GM18498 (cell line): Measurements from ENCODE around the gene TRAPPC12.
"Not testable (repeated sequence)": the region's sequence is repeated elsewhere in the genome, so short reads cannot be mapped to it uniquely, and the experiment has no call there.

ENCODE experiments used
- ATAC-seq: cut with Tn5 transposase; IDR thresholded peaks from one replicate; pipeline ENCODE4 v1.9.1; 2021; ENCODE audit warnings: mild to moderate bottlenecking, moderate library complexity; ENCODE audit not compliant: unreplicated experiment

The TRAPPC12 gene

DNA sequence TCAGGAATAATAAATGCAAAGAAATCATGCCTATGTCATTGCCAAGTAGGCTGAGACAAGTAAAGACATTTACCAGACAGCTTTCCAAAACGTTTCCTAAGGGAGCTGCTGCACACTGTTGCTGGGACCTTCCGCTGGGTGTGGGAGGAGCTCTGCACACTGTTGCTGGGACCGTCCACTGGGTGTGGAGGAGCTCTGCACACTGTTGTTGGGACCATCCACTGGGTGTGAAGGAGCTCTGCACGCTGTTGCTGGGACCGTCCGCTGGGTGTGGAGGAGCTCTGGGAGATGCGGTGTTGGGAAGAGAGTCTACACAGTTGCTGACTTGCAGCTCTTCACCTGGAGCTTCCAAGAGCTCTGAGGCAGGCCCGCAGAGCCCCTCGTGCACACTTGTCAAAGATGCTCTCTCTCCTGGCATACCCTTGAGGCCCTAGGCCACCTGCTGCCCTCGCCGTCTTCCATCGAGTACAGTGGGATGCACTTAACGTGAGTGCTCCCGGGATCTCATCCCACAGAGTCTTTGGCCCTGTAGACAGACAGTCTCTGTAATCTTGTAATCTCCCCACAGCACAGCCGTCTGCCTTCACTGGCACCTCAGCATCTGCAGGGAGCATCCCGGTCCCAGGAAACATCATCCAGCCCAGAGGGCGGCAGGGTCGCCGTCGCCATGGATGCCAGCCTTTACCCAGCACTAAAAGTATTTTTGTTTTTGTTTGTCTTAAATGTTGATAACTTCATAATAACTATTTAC, 51.4 kb downstream of the TRAPPC12 start:
- no peak for ATAC-seq

DNA sequence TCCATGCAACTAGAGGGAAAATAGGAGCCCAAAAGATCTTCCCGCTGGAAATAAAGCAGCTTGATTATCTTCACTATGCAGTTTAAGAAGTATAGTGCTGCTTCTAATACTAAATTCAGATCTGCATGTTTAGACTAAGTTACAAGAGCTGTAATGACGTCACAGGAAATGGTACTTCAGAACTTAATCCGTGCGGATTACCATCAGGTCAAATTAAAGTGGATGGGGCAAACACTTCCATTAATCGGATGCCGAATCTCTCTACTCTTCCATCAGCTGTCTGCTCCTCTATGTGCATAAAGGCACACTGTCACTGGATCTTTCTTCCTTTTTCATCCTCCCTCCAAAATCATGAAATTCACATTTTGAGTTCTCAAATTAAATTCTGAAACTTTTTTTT, 52.6 kb downstream of the TRAPPC12 start:
- no peak for ATAC-seq

DNA sequence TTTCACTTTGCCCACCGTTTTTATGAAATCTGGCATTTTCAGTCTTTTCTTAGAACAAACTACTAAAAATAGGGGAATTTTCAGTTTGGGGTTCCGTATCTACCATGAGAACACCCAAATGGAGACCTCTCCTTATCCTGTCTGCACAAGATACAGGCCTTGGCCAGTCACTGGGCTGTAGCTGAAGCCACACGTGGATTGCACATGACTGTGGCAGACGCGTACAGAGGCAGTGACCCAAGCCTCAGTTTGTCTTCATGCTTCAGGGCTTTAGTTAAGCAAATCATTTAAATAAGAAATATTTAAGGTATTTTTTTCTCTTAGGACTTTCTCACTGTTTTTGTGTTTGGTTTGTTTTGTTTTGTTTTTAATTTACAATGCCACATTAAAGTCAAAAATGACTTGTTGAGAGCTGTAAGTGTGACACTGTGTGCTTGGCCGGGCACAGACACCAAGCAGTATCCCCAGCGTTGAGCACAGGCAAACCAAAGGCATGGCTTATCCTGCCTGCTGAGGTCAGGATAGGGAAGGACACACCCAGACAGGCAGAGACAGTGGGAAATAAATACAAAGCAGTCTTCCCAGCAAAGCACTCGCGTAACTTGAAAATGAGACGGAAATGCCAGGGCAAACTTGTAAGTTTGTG, 53.3 kb downstream of the TRAPPC12 start:
- no peak for ATAC-seq

DNA sequence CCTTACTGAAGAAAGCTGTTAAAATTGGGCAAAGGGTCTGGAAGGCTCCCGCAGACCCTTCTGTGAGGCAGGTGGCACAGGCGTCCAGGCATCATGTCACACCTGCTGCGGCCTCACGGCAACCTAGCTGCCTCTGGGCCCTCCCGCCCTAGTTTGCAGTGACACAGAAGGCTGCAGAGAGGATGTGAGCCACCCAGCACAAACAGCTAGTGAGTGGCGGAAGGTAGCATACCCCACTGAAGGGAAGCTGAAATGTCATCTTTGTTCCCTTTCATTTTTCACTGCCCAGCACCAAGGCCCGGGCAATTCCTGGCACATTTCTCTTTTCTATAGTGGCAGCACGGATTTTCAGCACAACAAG, 53.8 kb downstream of the TRAPPC12 start:
- ATAC-seq = no peak

DNA sequence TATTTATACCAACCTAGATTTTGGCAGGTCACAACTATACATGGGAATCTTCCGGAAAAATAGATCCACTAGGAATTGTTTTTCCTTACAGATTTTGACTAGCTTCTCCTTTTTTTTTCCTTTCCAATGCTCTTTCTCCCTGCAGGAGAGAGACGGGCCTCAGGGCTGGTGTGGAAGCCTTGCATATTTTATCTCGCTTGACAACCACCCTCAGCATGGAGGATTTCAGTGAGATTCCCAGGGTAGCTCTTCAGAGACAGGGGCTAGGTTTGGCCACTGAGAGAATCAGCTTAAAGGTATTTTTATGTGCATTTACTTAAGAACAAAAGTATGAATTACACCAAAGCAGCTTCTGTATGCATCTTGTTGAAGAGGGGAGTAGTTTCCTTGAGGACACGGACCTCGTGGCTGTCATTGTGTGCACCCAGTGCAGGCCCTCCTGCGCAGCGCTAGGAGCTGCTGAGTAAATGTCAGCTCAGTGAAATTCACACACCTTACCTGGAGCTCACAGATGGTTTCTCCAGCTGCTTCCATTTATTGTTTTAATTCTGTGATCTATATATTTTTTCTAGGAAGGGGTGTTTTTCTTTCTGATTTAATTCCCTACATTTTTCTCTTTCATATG, 54.4 kb downstream of the TRAPPC12 start:
- ATAC-seq = no peak

DNA sequence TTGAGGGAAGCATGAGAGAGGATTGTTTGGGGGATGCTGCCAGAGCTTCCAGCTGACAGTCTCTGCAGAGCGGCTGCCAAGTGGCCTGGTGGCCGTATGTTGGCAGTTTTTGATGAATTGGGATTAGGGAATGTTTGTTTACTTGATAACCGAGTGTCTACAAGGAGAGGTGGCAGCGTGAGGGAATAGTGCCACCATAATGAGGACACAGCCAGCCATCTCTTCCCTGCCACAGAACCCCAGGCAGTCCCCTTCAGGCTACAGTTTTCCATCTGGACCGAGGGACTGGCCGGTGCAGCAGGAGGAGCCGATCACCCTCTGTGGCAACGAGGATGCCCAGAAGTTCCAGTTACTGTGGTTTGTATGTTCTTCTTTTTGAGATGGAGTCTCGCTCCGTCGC, 55.2 kb downstream of the TRAPPC12 start:
- no peak for ATAC-seq

DNA sequence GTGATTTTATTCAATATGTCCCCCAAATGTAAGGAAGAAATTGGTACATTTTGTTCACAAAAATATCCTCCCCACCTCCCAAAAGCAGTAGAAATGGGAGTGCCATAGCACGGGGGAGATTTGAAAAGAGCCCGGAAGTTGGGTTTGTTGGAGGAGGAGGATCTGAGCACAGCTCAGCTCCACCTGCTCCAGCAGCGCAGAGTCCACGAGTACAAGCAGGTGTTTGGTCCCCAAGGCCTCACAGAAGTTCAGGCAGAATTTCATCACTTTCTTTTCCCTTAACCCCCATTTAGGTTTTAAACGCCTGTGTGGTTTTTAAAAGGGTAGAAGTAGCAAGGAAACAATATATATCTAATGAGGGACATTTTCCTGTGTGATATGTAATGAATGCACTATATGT, 56.0 kb downstream of the TRAPPC12 start:
- ATAC-seq = no peak

DNA sequence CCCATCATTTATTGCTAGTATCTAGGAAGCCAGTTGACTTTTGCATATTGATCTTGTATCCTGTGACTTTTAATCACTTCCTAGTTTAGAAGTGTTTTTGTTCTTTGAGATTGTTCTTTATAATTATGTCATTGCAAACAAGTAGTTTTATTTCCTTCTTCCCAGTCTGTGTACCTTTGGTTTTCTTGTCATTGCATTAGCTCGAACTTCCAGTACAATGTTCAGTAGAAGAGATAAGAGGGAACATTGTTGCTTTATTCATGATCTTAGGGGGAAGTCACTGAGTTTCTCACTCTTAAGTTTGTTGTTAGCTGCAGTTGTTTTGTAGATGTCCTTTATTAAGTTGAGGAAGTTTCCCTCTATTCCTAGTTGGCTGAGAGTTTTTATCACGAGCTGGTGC, 61.0 kb downstream of the TRAPPC12 start:
- ATAC-seq = no peak

DNA sequence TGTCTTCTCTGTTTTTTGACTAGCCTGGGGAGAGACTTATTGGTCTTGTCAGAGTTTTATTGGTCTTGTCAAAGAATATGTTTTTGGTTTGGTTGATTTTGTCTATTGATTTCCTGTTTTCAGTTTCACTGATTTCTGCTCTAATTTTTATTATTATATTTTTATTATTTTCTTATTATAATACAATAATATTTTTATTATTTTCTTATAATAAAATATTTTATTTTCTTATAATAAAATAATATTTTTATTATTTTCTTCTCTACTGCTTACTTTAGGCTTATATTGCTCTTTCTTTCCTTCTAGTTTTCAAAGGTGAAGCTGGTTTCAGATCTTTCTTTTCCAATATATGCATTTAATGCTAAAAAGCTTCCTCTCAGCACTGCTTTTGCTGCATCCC, 62.0 kb downstream of the TRAPPC12 start:
- no peak for ATAC-seq

DNA sequence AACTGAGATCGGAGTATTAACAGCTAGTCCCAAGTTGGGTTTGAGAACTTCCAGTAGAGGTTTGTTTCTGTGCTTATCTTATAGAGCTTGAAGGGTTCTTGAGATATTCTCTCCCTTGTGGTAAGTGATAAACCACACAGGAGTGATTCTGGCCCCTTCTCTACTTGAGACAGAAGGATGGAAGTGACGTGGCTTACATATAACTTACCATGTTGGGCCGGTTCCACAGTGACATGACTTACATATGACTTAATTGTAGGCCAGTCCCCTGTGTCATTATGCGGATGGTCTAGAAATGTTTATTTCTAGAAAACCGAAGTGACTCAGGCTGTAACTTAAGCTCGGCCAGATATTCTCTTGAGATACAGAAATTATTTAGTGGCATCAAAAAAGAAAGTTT, 62.7 kb downstream of the TRAPPC12 start:
- no peak for ATAC-seq

DNA sequence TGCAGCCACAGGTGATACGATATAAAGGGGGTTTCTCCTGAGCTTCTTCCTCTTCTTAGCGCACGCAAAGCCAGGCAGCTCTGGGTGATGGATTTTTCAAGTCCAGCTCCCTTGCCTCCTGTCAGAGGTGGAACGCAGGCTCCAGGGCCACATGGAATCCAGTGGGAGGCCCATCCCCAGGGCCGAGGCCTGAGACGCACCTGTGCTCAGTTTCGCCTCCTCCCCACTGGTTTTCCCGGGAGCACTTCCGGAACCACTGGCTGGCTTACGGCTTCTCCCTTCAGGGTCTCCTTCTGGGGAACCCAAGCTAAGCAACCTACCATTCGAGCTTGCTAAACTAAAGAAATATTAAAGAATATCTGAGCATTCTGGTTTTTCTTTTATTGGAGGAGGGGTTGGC, 63.6 kb downstream of the TRAPPC12 start:
- no peak for ATAC-seq

DNA sequence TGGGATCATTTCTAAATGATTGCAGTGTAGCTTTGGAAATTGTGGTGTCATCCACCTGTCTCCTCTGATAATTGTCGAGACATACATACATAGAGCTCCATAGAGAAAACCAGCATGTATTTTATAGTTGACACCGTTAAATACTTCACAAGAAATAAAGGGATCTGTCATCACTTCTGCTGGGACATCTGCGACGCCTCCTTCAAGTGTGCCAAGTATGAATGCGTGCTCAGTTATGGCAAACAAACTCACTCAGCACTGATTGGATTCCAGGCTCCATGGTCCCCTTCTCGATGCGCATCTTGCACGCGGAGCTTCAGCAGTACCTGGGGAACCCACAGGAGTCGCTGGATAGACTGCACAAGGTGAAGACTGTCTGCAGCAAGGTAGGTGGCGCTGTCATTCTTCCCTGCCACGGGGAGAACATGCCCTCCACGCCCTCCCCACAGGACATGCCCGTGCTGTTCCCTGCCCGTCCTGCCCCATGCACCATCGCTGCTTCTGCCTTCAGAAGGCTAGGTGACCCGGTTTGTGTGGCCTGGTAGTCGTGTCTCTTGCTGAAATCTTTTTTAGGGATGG, 64.1 kb downstream of the TRAPPC12 start:
- no peak for ATAC-seq

DNA sequence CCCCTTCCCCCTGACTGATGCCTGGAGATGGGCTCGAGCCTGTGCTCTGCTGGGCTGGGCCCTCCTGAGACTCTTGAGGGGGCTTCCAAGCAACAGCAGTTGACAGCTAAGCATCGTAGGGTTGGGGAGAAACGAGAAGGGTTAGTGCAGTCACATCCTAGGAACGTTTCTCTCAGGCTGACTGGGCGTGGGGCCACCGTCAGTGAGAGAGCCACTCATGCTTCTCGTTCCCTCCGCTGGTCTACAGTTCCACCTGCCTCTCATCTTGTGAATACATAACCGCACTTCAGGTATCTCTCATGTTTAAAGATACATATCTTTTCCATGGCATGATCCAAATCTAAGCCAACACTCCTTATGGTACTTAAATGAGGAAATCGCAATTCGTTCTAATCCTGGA, 66.4 kb downstream of the TRAPPC12 start:
- ATAC-seq = no peak

DNA sequence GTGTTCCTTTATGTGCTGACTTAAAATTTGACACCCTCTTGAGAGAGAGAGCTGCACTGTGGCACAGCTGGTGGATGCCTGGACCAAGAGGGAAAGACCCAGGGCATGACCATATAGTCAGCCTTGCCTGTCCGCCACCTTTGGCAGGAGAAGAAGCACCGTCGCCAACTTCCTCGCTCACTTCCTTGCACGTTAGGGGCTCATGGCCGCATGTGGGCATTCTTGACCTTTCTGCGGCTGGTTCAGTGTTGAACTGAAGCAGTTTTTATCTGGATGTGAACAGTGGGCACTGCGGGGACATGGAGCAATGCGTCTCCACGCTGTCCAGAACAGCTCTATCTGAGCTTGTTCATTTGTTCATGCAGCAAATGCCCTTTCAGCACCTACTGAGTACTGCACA, 66.9 kb downstream of the TRAPPC12 start:
- no peak for ATAC-seq

DNA sequence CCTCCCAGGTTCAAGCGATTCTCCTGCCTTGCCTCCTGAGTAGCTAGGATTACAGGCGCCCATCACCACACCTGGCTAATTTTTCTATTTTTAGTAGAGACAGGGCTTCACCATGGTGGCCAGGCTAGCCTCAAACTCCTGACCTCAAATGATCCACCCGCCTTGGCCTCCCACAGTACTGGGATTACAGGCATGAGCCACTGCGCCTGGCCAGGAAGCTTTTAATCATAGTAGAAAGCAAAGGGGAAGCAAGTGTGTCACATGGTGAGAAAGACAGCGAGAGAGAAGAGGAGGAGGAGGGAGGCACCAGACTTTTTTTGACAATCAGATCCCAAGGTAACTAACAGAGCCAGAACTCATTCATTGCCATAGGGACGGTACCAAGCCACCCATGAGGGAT, 67.7 kb downstream of the TRAPPC12 start:
- not testable (repeated sequence) for ATAC-seq

DNA sequence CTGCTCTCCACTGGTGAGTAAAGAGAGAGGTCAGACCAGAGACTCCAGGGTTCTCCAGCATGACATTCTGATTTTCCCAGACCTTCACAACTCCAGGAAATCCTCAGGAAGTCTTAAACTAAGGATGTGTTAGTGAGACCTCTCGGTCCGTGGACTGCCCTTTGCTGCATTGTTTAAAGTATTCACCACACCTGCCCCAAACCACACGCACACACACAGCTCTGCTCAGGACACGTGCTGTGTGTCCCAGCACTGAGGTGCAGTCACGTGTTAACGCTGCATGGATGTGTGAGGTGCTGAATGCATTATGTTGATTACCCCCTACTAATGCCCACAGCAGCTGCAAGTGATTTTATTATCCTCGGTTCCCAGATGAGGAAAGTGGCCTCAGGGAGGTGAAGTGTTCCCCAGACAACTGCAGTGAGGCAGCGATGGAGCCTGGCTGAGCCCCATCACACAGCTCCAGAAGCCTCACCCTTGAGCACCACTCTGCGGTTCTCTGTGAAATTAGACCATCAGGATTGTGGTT, 68.4 kb downstream of the TRAPPC12 start:
- ATAC-seq = no peak

DNA sequence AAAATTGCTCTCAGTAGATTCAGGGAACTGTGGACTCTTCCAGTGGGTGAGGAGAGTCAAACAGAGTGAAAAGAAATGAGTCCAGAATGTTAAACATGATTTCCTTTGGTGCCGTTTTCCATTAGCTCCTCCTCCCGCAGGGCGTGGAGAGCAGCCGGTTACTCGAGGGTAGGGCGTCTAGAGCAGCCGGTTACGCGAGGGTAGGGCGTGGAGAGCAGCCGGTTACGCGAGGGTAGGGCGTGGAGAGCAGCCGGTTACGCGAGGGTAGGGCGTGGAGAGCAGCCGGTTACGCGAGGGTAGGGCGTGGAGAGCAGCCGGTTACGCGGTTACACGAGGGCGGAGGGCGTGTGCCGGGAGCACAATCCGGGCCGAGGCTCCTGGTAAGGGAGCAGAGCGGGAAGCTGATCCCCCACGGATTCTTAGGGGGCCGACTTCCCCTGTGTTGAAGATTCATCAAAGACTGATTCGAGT, 69.0 kb downstream of the TRAPPC12 start:
- not testable (repeated sequence) for ATAC-seq

DNA sequence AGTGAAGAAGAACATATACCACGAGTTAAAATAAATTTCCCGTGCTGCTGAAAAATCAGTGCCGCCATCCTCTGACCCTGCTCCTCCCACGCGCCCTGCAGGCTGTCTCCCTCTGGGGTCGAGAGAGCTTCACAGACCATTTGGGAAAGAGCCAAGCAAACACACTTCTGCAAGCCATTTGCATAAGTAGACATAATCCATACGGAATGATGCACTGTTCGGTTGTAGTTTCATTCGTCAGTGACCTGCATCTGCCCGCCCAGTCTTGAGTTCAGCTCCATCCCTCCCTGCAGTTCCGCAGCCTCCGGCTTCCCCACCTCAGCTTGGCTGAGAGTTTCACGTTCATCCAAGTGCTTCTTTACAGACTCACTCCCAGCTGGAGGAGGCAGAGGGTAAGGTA, 69.6 kb downstream of the TRAPPC12 start:
- ATAC-seq = no peak

DNA sequence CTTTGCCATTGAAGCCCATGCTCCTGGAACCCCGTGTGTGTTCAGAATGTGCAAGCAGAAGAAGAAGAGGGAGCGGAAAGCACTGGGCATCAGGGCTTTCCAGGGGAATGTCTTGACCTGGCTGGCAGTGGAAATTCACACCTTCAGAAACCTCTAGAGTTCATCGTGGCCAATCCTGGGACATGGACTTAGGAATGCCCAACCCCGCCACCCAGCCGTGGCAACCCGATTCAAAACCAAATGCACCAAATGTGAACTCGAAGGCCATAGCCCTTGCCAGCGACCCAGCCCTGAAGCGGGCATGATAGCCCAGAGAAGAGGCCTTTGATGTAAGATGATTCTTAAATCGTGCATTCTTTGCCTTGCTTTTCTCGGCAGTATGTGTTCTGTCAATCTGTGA, 70.4 kb downstream of the TRAPPC12 start:
- ATAC-seq = no peak

DNA sequence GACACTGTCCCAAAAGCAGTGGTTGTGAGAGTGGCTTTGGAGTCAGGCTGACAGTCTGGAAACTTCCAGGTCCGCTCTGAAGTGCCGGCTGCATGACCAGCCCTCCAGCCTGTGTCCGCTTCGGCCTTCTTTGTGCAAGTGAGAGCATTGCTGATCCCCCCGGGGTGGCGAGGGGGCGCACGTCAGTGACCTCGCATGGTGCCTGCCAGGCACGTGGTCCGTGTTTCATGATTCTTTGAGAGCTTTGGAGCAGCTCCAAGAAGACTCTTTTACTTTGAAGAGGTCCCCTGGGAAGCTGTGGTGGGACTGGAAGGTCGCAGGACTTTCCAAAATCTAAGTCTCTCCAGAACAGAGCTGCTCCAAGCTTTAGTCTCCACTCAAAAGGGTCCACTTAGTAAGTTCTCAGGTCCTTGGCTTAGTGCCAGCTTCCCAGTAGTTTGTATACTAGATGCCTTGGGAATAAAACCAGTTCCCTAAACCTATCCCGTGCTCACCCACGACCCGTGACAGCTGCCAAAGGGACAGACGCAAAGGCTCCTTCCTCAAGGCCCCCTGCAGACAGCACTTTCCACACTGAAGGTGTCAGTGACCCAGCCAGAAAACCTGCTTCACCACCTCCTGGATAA, 71.0 kb downstream of the TRAPPC12 start:
- no peak for ATAC-seq

DNA sequence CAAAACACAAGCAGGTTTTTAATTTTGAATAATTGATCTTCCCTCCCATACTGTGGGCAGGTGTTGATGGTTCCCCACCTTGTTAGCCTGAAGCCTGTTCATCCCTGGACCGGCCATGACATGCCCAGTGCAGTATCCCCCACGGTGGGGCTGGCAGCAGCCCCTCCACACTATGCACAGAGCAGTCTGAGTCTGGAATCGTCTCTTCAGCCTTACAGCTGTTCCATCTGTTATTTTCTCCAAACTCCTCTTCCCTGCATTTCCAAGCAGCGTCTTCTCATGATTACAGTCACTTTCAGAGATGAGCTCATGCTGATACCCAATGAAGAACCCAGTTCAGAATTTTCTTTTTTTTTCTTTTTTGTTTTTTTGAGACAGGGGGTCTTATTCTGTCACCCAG, 71.7 kb downstream of the TRAPPC12 start:
- ATAC-seq = no peak
